H1 (cell line): ENCODE data around the gene ZDHHC11B. TPM values are rescaled to one million over a fixed set of nuclear protein-coding genes. Genes with fewer than 3 reads are reported as not detected.
"Not testable (repeated sequence)": the region's sequence is repeated elsewhere in the genome, so short reads cannot be mapped to it uniquely, and the experiment has no call there.

Experiments
- CTCF ChIA-PET: fragments of 300-600 bp; sonication (Branson Sonifier 250); formaldehyde crosslinking; loops from one replicate; lab custom pipeline; 2021; ENCODE audit not compliant: partially characterized antibody; lab: Charles Lee
- POLR2A ChIA-PET: fragments of 300-600 bp; sonication (Branson Sonifier 250); formaldehyde crosslinking; loops from one replicate; lab custom pipeline; 2021; ENCODE audit warnings: inconsistent platforms; ENCODE audit not compliant: partially characterized antibody; lab: Charles Lee
- DNase-seq, 2 experiments: peaks; one replicate each; pipeline versions ENCODE4 v3.0.0 to v3.0.0-alpha.2; 2010 to 2022; ENCODE audit warnings: low spot score in 2 of 2, low read depth in 1 of 2, mixed read lengths in 1 of 2
- FAIRE-seq: peaks from 2 replicates; lab custom pipeline; 2011; peaks lifted over from hg19 to GRCh38; lab: Jason Lieb, UNC
- H2AFZ ChIP-seq: 2 replicates; pipeline ENCODE4 v1.8.1; 2012; ENCODE audit warnings: low read length, inconsistent platforms
- H2AK5ac ChIP-seq: 2 replicates; pipeline ENCODE4 v1.6.1; 2013; ENCODE audit warnings: low read depth, low read length
- H2BK120ac ChIP-seq: replicated peaks from 2 replicates; pipeline ENCODE3; 2013; ENCODE audit warnings: low read depth, low read length, inconsistent platforms
- H2BK12ac ChIP-seq: 2 replicates; pipeline ENCODE4 v1.6.1; 2013; ENCODE audit warnings: low read depth, low read length
- H2BK15ac ChIP-seq: 2 replicates; pipeline ENCODE4 v1.6.1; 2013; ENCODE audit warnings: low read length
- H2BK20ac ChIP-seq: 2 replicates; pipeline ENCODE4 v1.6.1; 2013; ENCODE audit warnings: low read length
- H2BK5ac ChIP-seq: 2 replicates; pipeline ENCODE4 v1.6.1; 2013; ENCODE audit warnings: low read depth, low read length
- H3K14ac ChIP-seq: 2 replicates; pipeline ENCODE4 v1.6.1; 2013; ENCODE audit warnings: inconsistent platforms; ENCODE audit not compliant: insufficient read length
- H3K18ac ChIP-seq: 2 replicates; pipeline ENCODE4 v1.6.1; 2013; ENCODE audit warnings: low read length; ENCODE audit errors: extremely low read depth
- H3K23ac ChIP-seq: 2 replicates; pipeline ENCODE4 v1.6.1; 2013; ENCODE audit warnings: inconsistent platforms; ENCODE audit not compliant: insufficient read length
- H3K23me2 ChIP-seq: 2 replicates; pipeline ENCODE4 v1.6.1; 2013; ENCODE audit warnings: low read depth, low read length
- H3K27ac ChIP-seq: 2 replicates; pipeline ENCODE4 v1.6.1; 2011; ENCODE audit warnings: low read depth, low read length, inconsistent platforms
- H3K27me3 ChIP-seq, 4 experiments: replicated peaks in 1 of 4; 1 replicate in 1 of 4; 2 replicates in 3 of 4; pipeline versions ENCODE4 v1.6.1 to v1.8.1; 2011 to 2013; ENCODE audit warnings: low read length in 3 of 4, mild to moderate bottlenecking in 3 of 4, inconsistent platforms in 2 of 4, mixed read lengths in 2 of 4, moderate library complexity in 1 of 4; ENCODE audit not compliant: control insufficient read depth in 3 of 4, insufficient read depth in 3 of 4; ENCODE audit errors: extremely low read depth in 1 of 4
- H3K36me3 ChIP-seq, 4 experiments: 2 replicates each; pipeline versions ENCODE4 v1.6.1 to v1.8.1; 2011 to 2013; ENCODE audit warnings: mild to moderate bottlenecking in 4 of 4, low read length in 3 of 4, moderate library complexity in 2 of 4, control low read depth in 1 of 4, inconsistent platforms in 1 of 4; ENCODE audit not compliant: insufficient read depth in 4 of 4, control insufficient read depth in 2 of 4
- H3K4ac ChIP-seq: replicated peaks from 2 replicates; pipeline ENCODE3; 2013; ENCODE audit warnings: low read length, low read depth, mixed read lengths, inconsistent platforms; ENCODE audit not compliant: insufficient read length
- H3K4me1 ChIP-seq, 4 experiments: replicated peaks in 1 of 4; 1 replicate in 1 of 4; 2 replicates in 3 of 4; pipeline versions ENCODE4 v1.6.1 to v1.8.1; 2011 to 2013; ENCODE audit warnings: low read length in 3 of 4, inconsistent platforms in 2 of 4, mixed read lengths in 1 of 4; ENCODE audit not compliant: insufficient read depth in 4 of 4, control insufficient read depth in 3 of 4
- H3K4me2 ChIP-seq, 2 experiments: 2 replicates each; pipeline versions ENCODE4 v1.6.1 to v1.8.1; 2011 to 2013; ENCODE audit warnings: low read depth in 2 of 2, low read length in 2 of 2, control low read depth in 1 of 2, inconsistent platforms in 1 of 2, mild to moderate bottlenecking in 1 of 2; ENCODE audit not compliant: insufficient read depth in 1 of 2
- H3K4me3 ChIP-seq, 4 experiments: fragments of 200-600, 300-600 bp in 1 of 4; sonication (generic), shearing (Covaris generic), sonication (Bioruptor Twin) in 1 of 4; 2 replicates each; pipeline versions ENCODE4 v1.5.1 to v1.8.1; 2011 to 2016; ENCODE audit warnings: low read length in 4 of 4, low read depth in 3 of 4, control low read depth in 2 of 4, inconsistent platforms in 2 of 4, mild to moderate bottlenecking in 2 of 4, mixed read lengths in 1 of 4, moderate library complexity in 1 of 4; ENCODE audit not compliant: insufficient read depth in 2 of 4; ENCODE audit errors: extremely low read depth in 1 of 4
- H3K56ac ChIP-seq: replicated peaks from 2 replicates; pipeline ENCODE3; 2013; ENCODE audit warnings: low read depth, mild to moderate bottlenecking, mixed read lengths, low read length, inconsistent platforms; ENCODE audit not compliant: insufficient read length
- H3K79me1 ChIP-seq: 2 replicates; pipeline ENCODE4 v1.6.1; 2013; ENCODE audit warnings: low read depth, low read length, control low read depth
- H3K79me2 ChIP-seq, 2 experiments: 2 replicates each; pipeline versions ENCODE4 v1.6.1 to v1.8.1; 2012 to 2013; ENCODE audit warnings: low read length in 2 of 2, mild to moderate bottlenecking in 2 of 2, inconsistent platforms in 1 of 2; ENCODE audit not compliant: insufficient read depth in 2 of 2, control insufficient read depth in 1 of 2
- H3K9ac ChIP-seq, 4 experiments: replicated peaks in 1 of 4; 1 replicate in 1 of 4; 2 replicates in 3 of 4; pipeline versions ENCODE4 v1.6.1 to v1.8.1; 2011 to 2013; ENCODE audit warnings: low read depth in 3 of 4, low read length in 3 of 4, control low read depth in 2 of 4, mild to moderate bottlenecking in 2 of 4, moderate library complexity in 2 of 4, inconsistent platforms in 1 of 4; ENCODE audit errors: extremely low read depth in 1 of 4
- H3K9me3 ChIP-seq, 2 experiments: 2 replicates each; pipeline versions ENCODE4 v1.6.1 to v1.8.1; 2012 to 2013; ENCODE audit warnings: mild to moderate bottlenecking in 2 of 2, moderate library complexity in 2 of 2, control low read depth in 1 of 2, inconsistent platforms in 1 of 2, low read depth in 1 of 2, low read length in 1 of 2, mixed read lengths in 1 of 2; ENCODE audit not compliant: insufficient read depth in 2 of 2
- H4K20me1 ChIP-seq, 2 experiments: replicated peaks in 1 of 2; 2 replicates each; pipeline versions ENCODE3 to v1.8.1; 2011 to 2013; ENCODE audit warnings: inconsistent platforms in 2 of 2, low read length in 2 of 2, mild to moderate bottlenecking in 1 of 2; ENCODE audit not compliant: insufficient read depth in 2 of 2, control insufficient read depth in 1 of 2
- H4K5ac ChIP-seq: 2 replicates; pipeline ENCODE4 v1.6.1; 2013; ENCODE audit warnings: low read length, low read depth, mixed read lengths, inconsistent platforms; ENCODE audit not compliant: insufficient read length
- H4K8ac ChIP-seq: 2 replicates; pipeline ENCODE4 v1.8.0; 2013; ENCODE audit warnings: mild to moderate bottlenecking, moderate library complexity, low read length, inconsistent platforms; ENCODE audit not compliant: insufficient read depth; ENCODE audit errors: extremely low read depth
- H4K91ac ChIP-seq: replicated peaks from 2 replicates; pipeline ENCODE3; 2013; ENCODE audit warnings: low read length, mixed read lengths, inconsistent platforms; ENCODE audit not compliant: insufficient read length
- WGBS, 2 experiments: shearing (Covaris generic) in 1 of 2; methylation state at CpG; one replicate each; pipeline versions ENCODE4 v1.1.6 to v1.1.7; 2013 to 2015; ENCODE audit warnings: low lambda C conversion rate in 2 of 2, mixed read lengths in 2 of 2, inconsistent platforms in 1 of 2, low coverage in 1 of 2, missing lambda C conversion rate in 1 of 2; ENCODE audit not compliant: insufficient replicate concordance in 2 of 2, insufficient coverage in 1 of 2, insufficient read length in 1 of 2; ENCODE audit errors: extremely low coverage in 1 of 2, missing lambda C conversion rate in 1 of 2; 5-methylcytosine and 5-hydroxymethylcytosine counted together
- polyA plus RNA-seq, 7 experiments: library from polyadenylated mRNA; depleted of rRNA in 3 of 7; stranded (reverse) in 5 of 7; unstranded in 2 of 7; fragments of >200 nt in 5 of 7; fragments of 200-250 nt in 2 of 7; gene quantifications; 1 replicate in 5 of 7; 2 replicates in 1 of 7; 4 replicates in 1 of 7; pipeline versions ENCODE4 v1.2.1 to v1.2.3, GENCODE V29; 2011 to 2013; ENCODE audit warnings: missing spikeins in 2 of 7, mixed read lengths in 2 of 7
- total RNA-seq: library from RNA; stranded (reverse); fragmentation: NEBNext Ultra II Directional; extraction: Animal tissue kit (Norgen Biotek cat#: 25700); gene quantifications from 2 replicates; pipeline ENCODE4 v1.2.1, GENCODE V29; 2021

The ZDHHC11B gene
- total and polyA plus RNA-seq, 2 of the 8 experiments (the other 6 are each of a cell fraction or from before 2014, with no cell fraction given) = 0.29 to 2.5 TPM

DNA sequence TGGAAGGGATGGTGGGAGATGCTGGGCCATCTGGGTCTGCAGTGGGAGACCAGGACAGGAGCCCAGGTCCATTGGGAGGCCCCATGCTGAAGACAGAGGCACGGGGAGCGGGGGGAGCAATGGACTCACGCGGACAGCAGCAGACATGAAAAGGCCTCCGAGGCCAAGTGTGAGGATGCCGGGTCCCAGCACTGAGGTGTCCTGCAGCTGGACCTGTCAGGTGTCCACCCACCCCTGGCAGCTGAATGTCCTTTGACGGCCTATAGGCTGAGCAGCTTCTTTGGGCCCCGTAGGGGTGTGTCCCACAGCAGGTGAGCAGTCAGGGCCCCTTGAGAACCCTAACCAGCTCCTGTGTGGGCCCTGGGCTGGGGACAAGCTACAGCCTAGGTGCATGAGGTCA, 88.3 kb downstream of the ZDHHC11B start:
- H3K4ac ChIP-seq, H3K79me1 ChIP-seq, H3K14ac ChIP-seq, H2BK5ac ChIP-seq, H3K9me3 ChIP-seq, H2BK120ac ChIP-seq, H3K9ac ChIP-seq, H4K5ac ChIP-seq, H3K23ac ChIP-seq, H2AK5ac ChIP-seq, H2AFZ ChIP-seq, H3K27ac ChIP-seq, H3K18ac ChIP-seq, H3K56ac ChIP-seq, H3K4me3 ChIP-seq, H2BK15ac ChIP-seq, H2BK12ac ChIP-seq, H3K36me3 ChIP-seq, H3K23me2 ChIP-seq, H4K20me1 ChIP-seq, H3K4me2 ChIP-seq, H3K79me2 ChIP-seq, FAIRE-seq, H3K4me1 ChIP-seq, H2BK20ac ChIP-seq, DNase-seq, H4K91ac ChIP-seq, CTCF ChIA-PET, POLR2A ChIA-PET, H4K8ac ChIP-seq: not testable (repeated sequence)
- WGBS, 2 experiments = 84% methylated on average over 3 of the region's 8 CpGs; no CpG with 5 or more reads in 1 of the 2 experiments
- peaks cover 5 to 18% (median 12%) of the 10 kb centered on the region in 4 experiments for H3K27me3 ChIP-seq

DNA sequence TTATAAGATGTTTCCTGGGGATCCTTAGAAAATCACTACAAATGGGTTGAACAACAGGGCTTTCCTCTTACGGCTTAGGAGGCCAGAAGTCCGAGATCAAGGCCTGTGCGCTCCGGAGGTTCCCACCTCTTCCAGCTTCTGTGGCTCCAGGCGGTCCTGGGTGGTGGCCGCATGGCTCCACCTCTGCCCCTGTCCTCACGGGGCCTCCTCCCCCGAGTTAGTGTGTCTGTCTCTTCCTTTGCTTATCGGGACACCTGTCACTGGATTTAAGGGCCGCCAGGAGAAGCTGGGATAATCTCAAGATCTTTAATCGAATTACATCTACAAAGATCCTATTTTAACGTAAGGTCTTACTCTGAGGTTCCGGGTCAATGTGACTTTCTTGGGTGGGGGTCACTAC, 89.1 kb downstream of the ZDHHC11B start:
- H2BK5ac ChIP-seq, H3K4me2 ChIP-seq, H4K5ac ChIP-seq, H3K79me1 ChIP-seq, H2BK15ac ChIP-seq, H3K23me2 ChIP-seq, H3K4ac ChIP-seq, H3K9me3 ChIP-seq, DNase-seq, H3K23ac ChIP-seq, H2AK5ac ChIP-seq, CTCF ChIA-PET, H4K91ac ChIP-seq, H3K14ac ChIP-seq, H3K4me1 ChIP-seq, H2BK12ac ChIP-seq, H3K18ac ChIP-seq, H3K27ac ChIP-seq, H3K36me3 ChIP-seq, H2BK120ac ChIP-seq, H2BK20ac ChIP-seq, H3K4me3 ChIP-seq, H3K56ac ChIP-seq, H4K20me1 ChIP-seq, POLR2A ChIA-PET, H3K9ac ChIP-seq, H3K79me2 ChIP-seq, H2AFZ ChIP-seq, H4K8ac ChIP-seq: not testable (repeated sequence)
- no CpG with 5 or more reads among the region's 13 CpGs for WGBS, 2 experiments
- peak; percentile 19 for FAIRE-seq
- peaks cover 5 to 18% (median 12%) of the 10 kb centered on the region in 4 experiments for H3K27me3 ChIP-seq
